Esophagus (tissue), 2 donors: Measurements from ENCODE around the gene AJAP1. TPM values are rescaled to one million over a fixed set of nuclear protein-coding genes. Genes with fewer than 3 reads are reported as not detected.

Experiments used
- H3K27ac ChIP-seq, 2 donors: one replicate each; pipeline ENCODE4 v1.5.1; 2013; ENCODE audit warnings: low read depth in 2 of 2, mild to moderate bottlenecking in 2 of 2, inconsistent platforms in 1 of 2, low read length in 1 of 2, moderate library complexity in 1 of 2
- H3K27me3 ChIP-seq, 2 donors: one replicate each; pipeline ENCODE4 v1.6.1; 2013; ENCODE audit warnings: low read length in 2 of 2, control low read depth in 1 of 2, mild to moderate bottlenecking in 1 of 2; ENCODE audit not compliant: insufficient read depth in 2 of 2, control insufficient read depth in 1 of 2
- H3K36me3 ChIP-seq, 2 donors: one replicate each; pipeline ENCODE4 v1.6.1; 2013; ENCODE audit warnings: low read length in 1 of 2; ENCODE audit not compliant: control insufficient read depth in 2 of 2, insufficient read depth in 2 of 2
- H3K4me1 ChIP-seq, 2 donors: one replicate each; pipeline ENCODE4 v1.6.1; 2013; ENCODE audit warnings: low read length in 1 of 2; ENCODE audit not compliant: control insufficient read depth in 2 of 2, insufficient read depth in 2 of 2
- H3K4me3 ChIP-seq, 2 donors: one replicate each; pipeline ENCODE4 v1.5.1; 2013; ENCODE audit warnings: low read length in 2 of 2, mild to moderate bottlenecking in 2 of 2, low read depth in 1 of 2, moderate library complexity in 1 of 2
- H3K9me3 ChIP-seq, 2 donors: one replicate each; pipeline ENCODE4 v1.6.1; 2013; ENCODE audit warnings: mild to moderate bottlenecking in 2 of 2, low read depth in 1 of 2, low read length in 1 of 2, moderate library complexity in 1 of 2; ENCODE audit not compliant: control insufficient read depth in 2 of 2, insufficient read depth in 1 of 2
- WGBS, 2 donors: extraction: QIAGEN DNeasy Blood & Tissue Kit; methylation state at CpG; one replicate each; pipeline ENCODE4 v1.1.7; 2013; 5-methylcytosine and 5-hydroxymethylcytosine counted together
- polyA plus RNA-seq, 2 donors: library from polyadenylated mRNA; stranded (reverse); fragments of 200-250 nt; gene quantifications; one replicate each; pipeline ENCODE4 v1.2.3, GENCODE V29; 2013
- donor health status: healthy with polysubstance abuse.
- donor health status: Bipolar disorder and iron deficiency.

The AJAP1 gene
- polyA plus RNA-seq, 2 donors: 0.10 to 0.12 TPM

DNA sequence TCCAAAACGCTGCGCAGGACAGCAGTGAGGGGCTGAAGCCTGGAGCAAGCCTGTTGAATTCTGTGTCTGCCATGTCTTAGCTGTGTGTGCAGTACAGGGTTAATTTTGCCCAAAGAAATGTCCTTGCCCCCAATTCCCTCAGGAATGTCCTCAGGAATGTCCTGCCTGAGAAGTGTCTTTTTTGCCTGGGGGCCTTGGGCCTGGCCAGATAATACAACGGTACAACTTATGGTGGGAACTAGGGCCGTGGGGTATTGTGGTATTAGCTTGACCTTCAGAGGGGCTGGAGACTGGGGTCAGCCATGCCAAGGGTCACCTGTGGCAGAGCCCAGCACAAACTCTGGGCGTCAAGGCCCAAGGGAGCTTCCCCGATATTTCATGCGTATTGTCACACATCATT lies 107.7 kb downstream of the AJAP1 start:
- Histone ChIP-seq H3K4me1 (no peaks in the 10 kb centered on the region), H3K27me3 (no peaks in the 10 kb centered on the region), H3K4me3 (no peak overlapping the region), H3K36me3 (no peaks in the 10 kb centered on the region), H3K27ac (no peak overlapping the region), H3K9me3 (peaks cover 0 to 3% of the 10 kb centered on the region in 2 donors)
- WGBS, 2 donors: 76 to 79% methylated on average over 7 of the region's 7 CpGs

- WGBS, 2 donors: 83 to 94% methylated on average over 4 of the region's 4 CpGs
- H3K27ac ChIP-seq: no peak overlapping the region
- H3K4me1 ChIP-seq: no peaks in the 10 kb centered on the region
- no peaks in the 10 kb centered on the region for H3K27me3 ChIP-seq
- H3K4me3 ChIP-seq: no peak overlapping the region
- H3K9me3 ChIP-seq: peaks cover 0 to 2% of the 10 kb centered on the region in 2 donors
- H3K36me3 ChIP-seq: no peaks in the 10 kb centered on the region
Measured at GRCh38 chr1:4767308-4767707, 112.9 kb downstream of the AJAP1 start.

GRCh38 chr1:4768553-4768952 lies 114.1 kb downstream of the AJAP1 start:
- H3K4me3 ChIP-seq: no peak overlapping the region
- 79 to 91% methylated on average over 6 of the region's 6 CpGs for WGBS, 2 donors
- H3K4me1 ChIP-seq: no peaks in the 10 kb centered on the region
- no peak overlapping the region for H3K27ac ChIP-seq
- peaks cover 0 to 2% of the 10 kb centered on the region in 2 donors for H3K9me3 ChIP-seq
- H3K27me3 ChIP-seq: no peaks in the 10 kb centered on the region
- H3K36me3 ChIP-seq: no peaks in the 10 kb centered on the region

DNA sequence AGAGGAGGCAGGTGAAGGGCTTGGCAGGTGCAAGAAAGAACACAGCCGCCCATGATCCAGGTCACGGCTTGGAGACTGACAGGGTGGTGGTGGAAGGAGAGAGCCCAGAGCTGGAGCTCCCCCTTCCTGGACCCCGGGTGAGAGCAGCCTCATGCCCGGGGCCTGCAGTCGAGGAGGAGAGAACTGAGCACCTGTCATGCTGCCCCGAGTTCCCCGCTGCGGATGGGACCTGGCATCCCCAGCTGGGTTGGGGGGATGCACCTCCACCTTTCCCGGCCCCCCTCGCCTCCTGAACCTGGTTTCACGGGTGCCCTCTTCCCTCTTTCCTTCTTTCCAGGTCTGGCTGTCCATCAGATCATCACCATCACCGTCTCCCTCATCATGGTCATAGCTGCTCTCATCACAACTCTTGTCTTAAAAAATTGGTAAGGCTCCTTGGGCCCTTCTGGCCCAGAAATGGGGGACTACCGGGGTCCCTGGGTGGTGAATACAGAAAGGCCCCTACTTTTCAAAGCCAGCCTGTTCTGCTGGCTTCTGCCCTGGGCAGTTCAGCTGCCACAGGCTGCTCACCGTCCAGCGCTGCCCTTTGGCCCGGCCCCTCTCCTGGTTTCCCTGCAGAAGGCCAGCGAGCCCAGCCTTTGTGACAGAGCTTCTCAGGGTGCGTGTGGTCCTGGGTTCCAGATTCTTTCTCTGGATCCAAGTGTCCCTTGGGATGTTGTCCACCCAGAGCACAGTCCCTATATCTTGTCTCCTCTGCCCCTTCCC lies 115.3 kb downstream of the AJAP1 start:
- Histone ChIP-seq H3K27ac (no peak overlapping the region), H3K4me1 (no peaks in the 10 kb centered on the region), H3K9me3 (peaks cover 0 to 2% of the 10 kb centered on the region in 2 donors), H3K27me3 (no peaks in the 10 kb centered on the region), H3K4me3 (no peak overlapping the region), H3K36me3 (no peaks in the 10 kb centered on the region)
- 86 to 87% methylated on average over 18 of the region's 18 CpGs for WGBS, 2 donors

GRCh38 chr1:4770713-4771112 lies 116.3 kb downstream of the AJAP1 start:
- no peak overlapping the region for H3K4me3 ChIP-seq
- no peaks in the 10 kb centered on the region for H3K4me1 ChIP-seq
- 55 to 71% methylated on average over 8 of the region's 8 CpGs for WGBS, 2 donors
- H3K27ac ChIP-seq: no peak overlapping the region
- H3K9me3 ChIP-seq: peaks cover 0 to 2% of the 10 kb centered on the region in 2 donors
- no peaks in the 10 kb centered on the region for H3K27me3 ChIP-seq
- no peaks in the 10 kb centered on the region for H3K36me3 ChIP-seq

GRCh38 chr1:4771267-4771666 lies 116.9 kb downstream of the AJAP1 start:
- no peaks in the 10 kb centered on the region for H3K36me3 ChIP-seq
- H3K27ac ChIP-seq: no peak overlapping the region
- H3K4me1 ChIP-seq: no peaks in the 10 kb centered on the region
- H3K4me3 ChIP-seq: no peak overlapping the region
- 76 to 79% methylated on average over 13 of the region's 13 CpGs for WGBS, 2 donors
- H3K9me3 ChIP-seq: peaks cover 0 to 2% of the 10 kb centered on the region in 2 donors
- H3K27me3 ChIP-seq: no peaks in the 10 kb centered on the region

DNA sequence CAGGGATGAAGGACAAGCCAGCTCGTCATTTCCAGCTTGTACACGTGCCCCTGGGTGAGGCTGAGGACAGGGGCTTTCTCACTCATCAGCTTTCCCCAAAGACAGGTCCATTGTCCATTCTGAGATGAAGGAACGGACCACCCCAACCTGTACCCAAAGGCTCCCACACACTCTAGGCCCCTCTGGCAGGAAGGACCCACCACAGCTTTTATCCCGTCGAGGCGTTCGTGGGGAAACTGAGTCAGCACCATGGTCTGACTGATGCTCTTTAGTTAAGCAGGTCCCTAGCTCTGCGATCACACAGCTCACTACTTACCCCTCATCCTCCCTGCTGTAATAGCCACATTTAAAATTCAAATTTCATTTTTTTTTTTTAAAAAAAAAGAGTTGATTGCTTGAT lies 117.3 kb downstream of the AJAP1 start:
- 78 to 84% methylated on average over 8 of the region's 8 CpGs for WGBS, 2 donors

DNA sequence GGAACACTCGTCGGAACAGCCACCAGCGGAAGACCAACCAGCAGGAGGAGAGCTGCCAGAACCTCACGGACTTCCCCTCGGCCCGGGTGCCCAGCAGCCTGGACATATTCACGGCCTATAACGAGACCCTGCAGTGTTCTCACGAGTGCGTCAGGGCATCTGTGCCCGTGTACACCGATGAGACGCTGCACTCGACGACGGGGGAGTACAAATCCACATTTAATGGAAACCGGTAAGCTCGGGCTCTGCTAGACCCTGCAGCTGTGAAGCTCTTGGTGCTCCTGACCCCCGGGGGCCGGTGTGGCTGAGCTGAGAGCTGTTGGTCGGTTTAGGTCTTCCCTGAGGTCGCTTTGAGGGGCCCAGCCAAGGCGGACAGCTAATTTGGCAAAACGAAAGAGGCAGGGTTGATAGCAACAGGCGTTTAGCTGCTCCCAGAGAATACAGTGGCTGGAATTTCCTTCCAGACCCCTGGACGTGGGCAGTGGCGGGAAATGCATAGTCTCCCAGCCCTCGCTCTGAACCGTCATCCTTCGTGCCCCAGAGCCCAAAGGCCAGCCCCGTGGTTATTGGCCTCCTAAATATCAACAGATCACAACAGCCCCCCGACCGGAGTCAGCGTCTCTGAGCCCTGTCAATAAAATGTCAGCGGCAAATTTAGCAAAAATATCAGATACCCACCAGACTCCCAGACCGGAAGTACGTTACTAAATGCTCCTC lies 118.0 kb downstream of the AJAP1 start:
- H3K27me3 ChIP-seq: no peaks in the 10 kb centered on the region
- H3K4me3 ChIP-seq: no peak overlapping the region
- no peaks in the 10 kb centered on the region for H3K4me1 ChIP-seq
- no peak overlapping the region for H3K27ac ChIP-seq
- WGBS, 2 donors: 85 to 86% methylated on average over 37 of the region's 37 CpGs
- H3K9me3 ChIP-seq: peaks cover 0 to 2% of the 10 kb centered on the region in 2 donors
- no peaks in the 10 kb centered on the region for H3K36me3 ChIP-seq

More for the DNA sequence above, 117.3 kb downstream of the AJAP1 start:
- no peak overlapping the region for H3K4me3 ChIP-seq
- peaks cover 0 to 2% of the 10 kb centered on the region in 2 donors for H3K9me3 ChIP-seq
- H3K36me3 ChIP-seq: no peaks in the 10 kb centered on the region
- no peaks in the 10 kb centered on the region for H3K27me3 ChIP-seq
- H3K27ac ChIP-seq: no peak overlapping the region
- H3K4me1 ChIP-seq: no peaks in the 10 kb centered on the region

- H3K27ac ChIP-seq: no peak overlapping the region
- WGBS, 2 donors: 63 to 68% methylated on average over 7 of the region's 7 CpGs
Measured at GRCh38 chr1:4773226-4773625, 118.8 kb downstream of the AJAP1 start.

More at GRCh38 chr1:4773226-4773625, 118.8 kb downstream of the AJAP1 start:
- no peaks in the 10 kb centered on the region for H3K36me3 ChIP-seq
- no peaks in the 10 kb centered on the region for H3K27me3 ChIP-seq
- H3K4me1 ChIP-seq: no peaks in the 10 kb centered on the region
- no peak overlapping the region for H3K4me3 ChIP-seq
- H3K9me3 ChIP-seq: no peaks in the 10 kb centered on the region
